ENCODE data around the gene EMC9.

EMC9 gene, protein sequence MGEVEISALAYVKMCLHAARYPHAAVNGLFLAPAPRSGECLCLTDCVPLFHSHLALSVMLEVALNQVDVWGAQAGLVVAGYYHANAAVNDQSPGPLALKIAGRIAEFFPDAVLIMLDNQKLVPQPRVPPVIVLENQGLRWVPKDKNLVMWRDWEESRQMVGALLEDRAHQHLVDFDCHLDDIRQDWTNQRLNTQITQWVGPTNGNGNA

DNA sequence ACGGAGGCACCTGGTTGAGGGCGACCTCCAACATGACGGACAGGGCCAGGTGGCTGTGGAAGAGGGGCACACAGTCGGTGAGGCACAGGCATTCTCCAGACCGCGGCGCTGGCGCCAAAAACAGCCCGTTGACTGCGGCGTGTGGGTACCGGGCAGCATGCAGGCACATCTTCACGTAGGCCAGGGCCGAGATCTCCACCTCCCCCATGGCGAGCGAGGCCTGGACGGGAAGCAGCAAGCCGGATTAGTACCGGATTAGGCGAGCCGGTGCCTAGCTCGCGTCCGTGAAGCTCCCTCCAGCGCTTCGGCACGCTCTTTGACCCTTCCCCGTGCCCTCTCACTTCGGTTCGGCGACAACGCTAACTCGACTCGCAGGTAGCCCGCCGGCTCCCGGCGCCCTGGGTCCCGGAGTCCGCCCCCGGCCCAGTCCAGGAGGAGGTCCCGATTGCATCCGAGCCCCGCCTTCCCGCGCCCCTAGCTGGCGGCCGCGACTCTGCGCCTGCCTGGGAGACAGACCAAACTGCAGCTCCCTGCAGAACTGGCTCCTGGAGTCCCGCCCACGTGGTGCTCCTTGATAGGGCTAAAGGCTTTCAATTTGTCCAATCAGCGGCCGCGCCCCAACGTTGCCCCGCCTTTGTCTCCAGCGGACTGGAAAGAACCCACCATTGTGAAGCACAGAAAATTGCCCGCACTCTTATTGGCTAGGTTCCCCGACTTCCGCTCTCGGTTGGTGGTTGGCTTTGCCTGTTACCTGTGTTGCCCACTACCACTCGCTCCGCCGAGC lies at the start of gene EMC9:
EMC9 (minus strand) TSS at position 495 of the 784 bp plus-strand sequence; CDS start at position 208, 287 bp downstream.
- ChIA-PET POLR2A (interaction anchor here (0.6 to 3.0 kb wide), 32 partner anchors 8 to 301 kb away, joined by 3 to 37 read pairs (median 6); partner anchors contain the start of genes CARMIL3, CHMP4A, DCAF11 and FITM1), CTCF (interaction anchor here (0.6 to 1.2 kb wide), 5 partner anchors 8 to 79 kb away, joined by 4 to 11 read pairs (median 5); partner anchors contain the start of gene IRF9)
- TF ChIP-seq ELF4 (IDR thresholded peaks at IDR 0.05) = peak; percentile 58
- TF ChIP-seq FOXK2 (IDR thresholded peaks at IDR 0.05) = no peak
- TF ChIP-seq NFRKB (IDR thresholded peaks at IDR 0.05) = no peak
- TF ChIP-seq L3MBTL2 (conservative IDR thresholded peaks at IDR 0.05) = peak; percentile 44; the same call in 1 of the 2 replicates
- no peak for TF ChIP-seq FOXA1 (IDR thresholded peaks at IDR 0.05)
- TF ChIP-seq HDGF (IDR thresholded peaks at IDR 0.05; ENCODE audit: borderline replicate concordance) = 0 out of 2 replicates have a peak, but pooled peaks have one; percentile 61
- TF ChIP-seq, protein P1, sequence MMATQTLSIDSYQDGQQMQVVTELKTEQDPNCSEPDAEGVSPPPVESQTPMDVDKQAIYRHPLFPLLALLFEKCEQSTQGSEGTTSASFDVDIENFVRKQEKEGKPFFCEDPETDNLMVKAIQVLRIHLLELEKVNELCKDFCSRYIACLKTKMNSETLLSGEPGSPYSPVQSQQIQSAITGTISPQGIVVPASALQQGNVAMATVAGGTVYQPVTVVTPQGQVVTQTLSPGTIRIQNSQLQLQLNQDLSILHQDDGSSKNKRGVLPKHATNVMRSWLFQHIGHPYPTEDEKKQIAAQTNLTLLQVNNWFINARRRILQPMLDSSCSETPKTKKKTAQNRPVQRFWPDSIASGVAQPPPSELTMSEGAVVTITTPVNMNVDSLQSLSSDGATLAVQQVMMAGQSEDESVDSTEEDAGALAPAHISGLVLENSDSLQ (IDR thresholded peaks at IDR 0.05) = peak; percentile 97
- TF ChIP-seq BHLHE40 (IDR thresholded peaks at IDR 0.05; ENCODE audit: borderline replicate concordance) = no peak
- no peak for TF ChIP-seq SUZ12 (IDR thresholded peaks at IDR 0.05)
- DNase-seq (ENCODE audit: extremely low spot score) = peak; percentile 91

GRCh38 chr14:24190416-24190815 lies 49.0 kb upstream of the EMC9 start:
- TF ChIP-seq ELF4 (IDR thresholded peaks at IDR 0.05) (no peak), ARNT (IDR thresholded peaks at IDR 0.05) (no peak), SP1 (IDR thresholded peaks at IDR 0.05) (no peak), FOXK2 (IDR thresholded peaks at IDR 0.05) (no peak), FOXM1 (IDR thresholded peaks at IDR 0.05; ENCODE audit: borderline replicate concordance) (no peak), LEF1 (IDR thresholded peaks at IDR 0.05; ENCODE audit: borderline replicate concordance) (no peak), FOXA1 (IDR thresholded peaks at IDR 0.05) (no peak), TARDBP (IDR thresholded peaks at IDR 0.05) (no peak), ZNF384 (IDR thresholded peaks at IDR 0.05) (no peak), CTBP1 (IDR thresholded peaks at IDR 0.05; ENCODE audit: borderline replicate concordance) (no peak), HDGF (IDR thresholded peaks at IDR 0.05; ENCODE audit: borderline replicate concordance) (no peak)
- TF ChIP-seq, protein P1 (IDR thresholded peaks at IDR 0.05) = no peak
- DNase-seq (ENCODE audit: extremely low spot score) = no peak
- ChIA-PET CTCF (no interaction called here), POLR2A (interaction anchor here (1.0 to 3.2 kb wide), 4 partner anchors 10 to 76 kb away, joined by 4 to 15 read pairs (median 6); partner anchors contain the start of genes PSME1, PSME2 and RNF31)

DNA sequence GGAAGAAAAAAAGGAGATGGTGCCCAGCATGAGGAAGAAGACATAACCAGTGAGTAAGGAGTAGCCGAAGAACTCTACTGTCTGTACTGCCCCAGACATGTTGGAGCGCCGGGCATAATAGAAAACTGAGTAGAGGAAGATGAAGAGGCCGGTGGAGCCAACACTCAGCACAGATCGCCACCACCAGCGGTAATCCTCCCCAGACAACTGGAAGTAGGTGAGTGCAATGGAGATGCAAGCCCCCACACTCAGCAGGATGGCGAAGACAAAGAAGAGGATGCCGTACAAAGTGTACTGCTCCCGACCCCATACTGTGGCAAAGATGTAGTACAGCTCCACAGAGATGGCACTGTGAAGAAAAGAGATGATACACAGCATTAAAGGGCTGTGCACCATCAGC lies 48.1 kb upstream of the EMC9 start:
- ChIA-PET POLR2A (interaction anchor here (1.0 to 3.2 kb wide), 11 partner anchors 9 to 868 kb away, joined by 3 to 20 read pairs (median 5); partner anchors contain the start of genes CHMP4A, DCAF11, MDP1 and NRL), CTCF (interaction anchor here (0.8 to 1.2 kb wide), 2 partner anchors 23 to 119 kb away, joined by 3 to 5 read pairs; partner anchors contain the start of gene CIDEB)
- no peak for TF ChIP-seq FOXA1 (IDR thresholded peaks at IDR 0.05)
- TF ChIP-seq, protein P1 (IDR thresholded peaks at IDR 0.05) = no peak
- no peak for TF ChIP-seq SP1 (IDR thresholded peaks at IDR 0.05)
- TF ChIP-seq ARNT (IDR thresholded peaks at IDR 0.05) = no peak
- no peak for TF ChIP-seq L3MBTL2 (conservative IDR thresholded peaks at IDR 0.05)
- no peak for TF ChIP-seq BHLHE40 (IDR thresholded peaks at IDR 0.05; ENCODE audit: borderline replicate concordance)
- no peak for TF ChIP-seq FOXK2 (IDR thresholded peaks at IDR 0.05)
- TF ChIP-seq SUZ12 (IDR thresholded peaks at IDR 0.05) = no peak
- TF ChIP-seq LEF1 (IDR thresholded peaks at IDR 0.05; ENCODE audit: borderline replicate concordance) = no peak
- no peak for DNase-seq (ENCODE audit: extremely low spot score)

DNA sequence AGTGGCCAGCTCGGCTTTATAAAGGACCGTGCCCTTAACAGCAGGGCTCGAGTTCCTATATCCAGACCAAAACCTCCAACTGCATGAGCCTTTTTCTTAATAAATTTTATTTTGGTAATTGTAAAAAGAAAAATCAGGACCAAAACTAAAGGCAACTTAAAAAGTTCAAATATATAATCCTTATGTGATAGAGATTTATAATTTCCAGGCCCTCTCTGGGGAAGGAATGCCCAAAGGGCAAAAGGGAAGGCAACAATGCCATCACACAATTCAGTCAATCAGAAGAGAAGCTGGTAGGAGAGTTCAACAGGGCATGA lies 47.6 kb upstream of the EMC9 start:
- CTCF ChIA-PET = interaction anchor here (0.8 to 1.7 kb wide), 3 partner anchors 23 to 119 kb away, joined by 3 to 5 read pairs (median 3); partner anchors contain the start of genes CIDEB and IRF9
- POLR2A ChIA-PET = interaction anchor here (1.0 to 3.2 kb wide), 11 partner anchors 9 to 868 kb away, joined by 3 to 20 read pairs (median 9); partner anchors contain the start of genes CHMP4A, DCAF11, EMC9 and MDP1
- TF ChIP-seq NFRKB (IDR thresholded peaks at IDR 0.05) (no peak), FOXM1 (IDR thresholded peaks at IDR 0.05; ENCODE audit: borderline replicate concordance) (no peak), FOXK2 (IDR thresholded peaks at IDR 0.05) (no peak), FOXA1 (IDR thresholded peaks at IDR 0.05) (no peak), TARDBP (IDR thresholded peaks at IDR 0.05) (no peak), CTBP1 (IDR thresholded peaks at IDR 0.05; ENCODE audit: borderline replicate concordance) (no peak), BHLHE40 (IDR thresholded peaks at IDR 0.05; ENCODE audit: borderline replicate concordance) (no peak), LEF1 (IDR thresholded peaks at IDR 0.05; ENCODE audit: borderline replicate concordance) (no peak), L3MBTL2 (conservative IDR thresholded peaks at IDR 0.05) (no peak), SUZ12 (IDR thresholded peaks at IDR 0.05) (no peak), ELF4 (IDR thresholded peaks at IDR 0.05) (no peak), ZNF384 (IDR thresholded peaks at IDR 0.05) (no peak), SP1 (IDR thresholded peaks at IDR 0.05) (no peak), HDGF (IDR thresholded peaks at IDR 0.05; ENCODE audit: borderline replicate concordance) (no peak), ARNT (IDR thresholded peaks at IDR 0.05) (no peak)
- TF ChIP-seq, protein P1 (IDR thresholded peaks at IDR 0.05) = no peak
- DNase-seq (ENCODE audit: extremely low spot score) = no peak

All from HEK293T (cell line).